HL-60 (cell line): ENCODE data around the gene CDC42BPB.
"Not testable (repeated sequence)": the region's sequence is repeated elsewhere in the genome, so short reads cannot be mapped to it uniquely, and the experiment has no call there.

Experiments
- DNase-seq, 2 experiments: peaks; one replicate each; pipeline ENCODE4 v3.0.0-alpha.2; 2010 to 2020; ENCODE audit warnings: low read depth in 1 of 2, low spot score in 1 of 2
- H3K27ac ChIP-seq: fragments of 250-450 bp; sonication (Bioruptor Pico); replicated peaks from 2 replicates; pipeline ENCODE4 v1.5.1; 2020; ENCODE audit warnings: mild to moderate bottlenecking, moderate library complexity
- H3K27me3 ChIP-seq: fragments of 250-450 bp; sonication (Bioruptor Pico); 2 replicates; pipeline ENCODE4 v1.5.1; 2021; ENCODE audit warnings: mild to moderate bottlenecking, moderate library complexity; ENCODE audit not compliant: insufficient read depth, poor library complexity, severe bottlenecking
- H3K4me3 ChIP-seq: replicated peaks from 2 replicates; pipeline ENCODE4 v1.5.1; 2011; ENCODE audit warnings: mild to moderate bottlenecking, control low read depth, low read length; ENCODE audit not compliant: insufficient read depth
- CTCF ChIP-seq: IDR thresholded peaks from one replicate; pipeline ENCODE4 v1.5.1; 2011; ENCODE audit warnings: low read length, control low read depth, inconsistent platforms; ENCODE audit not compliant: insufficient read depth
- GABPA ChIP-seq: IDR thresholded peaks from 2 replicates; pipeline ENCODE4 v1.6.1; 2012; ENCODE audit warnings: low read depth
- POLR2AphosphoS5 ChIP-seq: IDR thresholded peaks from 2 replicates; pipeline ENCODE4 v1.6.1; 2012; ENCODE audit warnings: low read depth
- REST ChIP-seq: IDR thresholded peaks from 2 replicates; pipeline ENCODE4 v1.6.1; 2012; ENCODE audit warnings: low read depth; ENCODE audit not compliant: insufficient replicate concordance
- SPI1 ChIP-seq: IDR thresholded peaks from 2 replicates; pipeline ENCODE4 v1.6.1; 2012; ENCODE audit warnings: low read depth, mild to moderate bottlenecking, borderline replicate concordance

CDC42BPB gene

GRCh38 chr14:103028161-103028767 is 29.1 kb downstream of the CDC42BPB start:
- no peak overlapping the region for H3K4me3 ChIP-seq
- no peak overlapping the region for H3K27ac ChIP-seq
- TF ChIP-seq SPI1 (no peak), GABPA (no peak), CTCF (no peak), POLR2AphosphoS5 (no peak), REST (no peak)
- peaks cover 5% of the 10 kb centered on the region for H3K27me3 ChIP-seq
- no peak for DNase-seq

DNA sequence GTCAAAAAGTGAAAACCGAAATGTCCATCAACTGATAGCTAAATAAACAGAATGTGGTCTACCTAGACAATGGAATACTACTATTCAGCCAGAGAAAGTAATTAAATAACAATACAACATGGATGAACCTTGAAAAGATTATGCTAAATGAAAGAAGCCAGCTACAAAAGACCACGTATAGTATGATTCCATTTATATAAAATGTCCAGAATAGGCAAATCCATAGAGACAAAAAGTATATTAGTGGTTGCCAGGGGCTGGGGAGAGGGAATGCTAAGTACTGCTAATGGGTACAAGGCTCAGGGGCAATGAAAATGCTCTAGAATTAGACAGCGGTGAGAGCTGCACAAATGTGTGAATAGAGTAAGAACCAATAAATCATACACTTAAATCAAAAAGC is 29.9 kb downstream of the CDC42BPB start:
- no peak for DNase-seq
- Histone ChIP-seq H3K4me3 (no peak overlapping the region), H3K27me3 (peaks cover 5% of the 10 kb centered on the region), H3K27ac (no peak overlapping the region)
- TF ChIP-seq GABPA (no peak), POLR2AphosphoS5 (no peak), CTCF (no peak), SPI1 (no peak), REST (no peak)

GRCh38 chr14:103026988-103027387 is 30.4 kb downstream of the CDC42BPB start:
- Histone ChIP-seq H3K27me3 (peaks cover 5% of the 10 kb centered on the region), H3K27ac (no peak overlapping the region), H3K4me3 (no peak overlapping the region)
- no peak for DNase-seq
- TF ChIP-seq POLR2AphosphoS5 (no peak), GABPA (no peak), SPI1 (no peak), REST (no peak), CTCF (no peak)

DNA sequence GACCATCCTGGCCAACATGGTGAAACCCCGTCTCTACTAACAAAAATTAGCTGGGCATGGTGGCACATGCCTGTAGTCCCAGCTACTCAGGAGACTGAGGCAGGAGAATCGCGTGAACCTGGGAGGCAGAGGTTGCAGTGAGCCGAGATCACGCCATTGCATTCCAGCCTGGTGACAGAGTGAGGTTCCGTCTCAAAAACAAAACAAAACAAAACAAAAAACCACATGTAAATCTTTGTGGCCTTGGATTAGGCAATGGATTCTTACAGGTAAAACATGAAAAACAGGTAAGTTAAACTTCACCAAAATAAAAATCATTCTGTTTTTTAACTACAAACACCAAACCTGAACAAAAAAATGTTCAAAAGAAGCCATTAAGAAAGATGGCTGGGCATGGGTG is 31.2 kb downstream of the CDC42BPB start:
- DNase-seq, H3K4me3 ChIP-seq, H3K27me3 ChIP-seq, H3K27ac ChIP-seq: not testable (repeated sequence)
